ENCODE results near the gene WDR33. TPM values are rescaled to one million over a fixed set of nuclear protein-coding genes. Genes with fewer than 3 reads are reported as not detected.

Gene WDR33
- total RNA-seq, 6 donors from 2014 or later, result 33.7 to 76.3 (median 47.5) TPM

DNA sequence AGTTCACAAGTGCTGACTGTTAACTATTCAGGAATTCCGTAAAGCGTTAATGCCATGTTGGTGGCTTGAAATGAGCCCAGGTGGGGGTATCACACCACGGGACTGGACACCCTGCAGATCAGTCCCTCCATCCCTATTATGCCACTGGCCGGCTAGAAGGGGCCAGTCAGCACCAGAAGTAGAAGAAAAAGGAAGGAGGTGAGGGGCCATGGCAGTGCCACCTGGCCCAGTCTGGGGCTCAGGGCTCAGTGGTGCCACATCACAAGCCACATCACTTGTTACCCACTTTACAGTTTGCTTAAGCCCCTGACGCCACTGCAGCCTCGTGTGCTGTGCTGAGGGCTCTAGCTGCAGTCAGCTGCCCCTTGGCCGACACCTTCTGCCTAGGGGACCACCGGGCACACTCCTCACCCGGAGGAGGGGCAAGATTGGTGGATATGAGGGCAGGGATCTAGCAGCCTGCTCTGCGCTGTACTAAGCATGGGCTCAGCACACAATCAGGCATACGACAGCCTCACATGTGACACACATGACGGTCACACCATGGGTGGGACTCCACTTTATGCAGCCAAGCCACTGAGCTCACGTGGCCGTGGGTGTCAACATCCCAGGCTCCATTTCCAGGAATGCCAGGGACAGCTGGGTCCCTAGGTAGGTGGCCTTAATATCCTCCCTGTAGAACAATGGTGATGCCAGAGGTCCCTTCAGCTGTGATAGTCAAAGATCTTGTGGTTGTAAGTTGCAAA is 139.2 kb downstream of the WDR33 start:
- Histone ChIP-seq H3K36me3 (peaks cover 0 to 3% (median 0%) of the 10 kb centered on the region in 4 donors), H3K4me1 (peaks cover 8 to 33% (median 27%) of the 10 kb centered on the region in 4 donors), H3K27ac (peak overlapping the region; percentile 87 to 94 (median 89)), H3K27me3 (peaks cover 0 to 7% (median 0%) of the 10 kb centered on the region in 4 donors), H3K4me3 (peak overlapping the region in 3 of 4 donors; percentile 57 to 91 (median 62)), H3K9me3 (no peaks in the 10 kb centered on the region)
- TF ChIP-seq EP300 (IDR thresholded peaks at IDR 0.05) (peak in 1 of 4 donors; percentile 10), POLR2AphosphoS5 (IDR thresholded peaks at IDR 0.05) (peak in 1 of 2 donors; percentile 39), CTCF (IDR thresholded peaks at IDR 0.05) (no peak)
- ATAC-seq (ENCODE audit: low FRiP score in 2 of 2) (no peak), DNase-seq (peak in 1 of 2 donors; percentile 39)
- 68 to 79% methylated on average over 11 to 14 of the region's 14 CpGs for WGBS, 2 donors

- Histone ChIP-seq H3K27ac (peak overlapping the region in 2 of 4 donors; percentile 43 to 87), H3K27me3 (peaks cover 0 to 7% (median 0%) of the 10 kb centered on the region in 4 donors), H3K4me3 (peak overlapping the region in 2 of 4 donors; percentile 62 to 91), H3K4me1 (peaks cover 6 to 30% (median 22%) of the 10 kb centered on the region in 4 donors), H3K9me3 (no peaks in the 10 kb centered on the region), H3K36me3 (peaks cover 0 to 3% (median 0%) of the 10 kb centered on the region in 4 donors)
- 66 to 93% methylated on average over 4 to 5 of the region's 5 CpGs for WGBS, 2 donors
- no peak for ATAC-seq (ENCODE audit: low FRiP score in 2 of 2)
- DNase-seq, result no peak
- no peak for TF ChIP-seq CTCF (IDR thresholded peaks at IDR 0.05)
- TF ChIP-seq EP300 (IDR thresholded peaks at IDR 0.05), result no peak
- no peak for TF ChIP-seq POLR2AphosphoS5 (IDR thresholded peaks at IDR 0.05)
- no peak for TF ChIP-seq POLR2A (IDR thresholded peaks at IDR 0.05)
Observed at GRCh38 chr2:127670957-127671290, 140.0 kb downstream of the WDR33 start.

DNA sequence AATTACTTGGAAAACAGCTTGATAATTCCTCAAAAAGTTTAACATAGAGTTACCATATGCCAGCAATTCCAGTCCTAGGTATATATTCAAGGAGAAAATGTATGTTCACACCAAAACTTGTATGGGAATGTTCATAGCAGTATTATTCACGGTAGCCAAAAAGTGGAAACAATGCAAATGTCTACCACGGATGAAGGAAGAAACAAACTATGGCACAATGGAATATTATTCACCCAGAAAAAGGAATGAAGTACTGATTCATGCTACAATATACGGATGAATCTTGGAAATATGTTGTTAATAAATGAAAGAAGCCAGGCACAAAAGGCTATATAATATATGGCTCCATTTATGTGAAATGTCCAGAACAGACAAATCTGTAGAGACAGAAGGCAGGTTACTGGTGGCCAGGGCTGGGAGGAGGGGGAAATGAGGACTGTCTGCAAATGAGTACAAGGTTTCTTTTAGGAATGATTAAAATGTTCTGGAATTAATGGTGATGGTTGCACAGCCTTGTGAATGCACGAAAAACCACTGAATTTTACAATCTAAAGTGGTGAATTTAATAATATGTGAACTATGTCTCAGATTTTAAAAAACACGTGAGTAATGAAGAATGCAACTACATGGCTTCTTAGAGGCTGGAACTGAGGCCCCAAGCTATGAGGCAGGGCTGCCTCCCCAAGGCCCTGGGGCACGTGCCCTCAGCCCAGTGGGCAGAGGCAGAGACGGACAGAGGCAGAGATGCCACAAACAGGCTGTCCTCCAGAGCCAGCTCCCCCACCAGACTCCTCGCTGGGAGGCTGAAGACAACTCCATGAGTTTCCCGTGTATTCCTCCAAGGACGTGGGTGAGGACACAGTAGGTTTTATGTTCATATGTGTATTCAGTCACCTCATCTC is 140.7 kb downstream of the WDR33 start:
- peak overlapping the region in 2 of 4 donors; percentile 43 to 87 for H3K27ac ChIP-seq
- ATAC-seq (ENCODE audit: low FRiP score in 2 of 2) (no peak), DNase-seq (no peak)
- H3K9me3 ChIP-seq, result no peaks in the 10 kb centered on the region
- WGBS, 2 donors, result 75 to 76% methylated on average over 10 of the region's 10 CpGs
- TF ChIP-seq POLR2A (IDR thresholded peaks at IDR 0.05) (no peak), EP300 (IDR thresholded peaks at IDR 0.05) (no peak), POLR2AphosphoS5 (IDR thresholded peaks at IDR 0.05) (no peak), CTCF (IDR thresholded peaks at IDR 0.05) (no peak)
- peak overlapping the region in 1 of 4 donors; percentile 91 for H3K4me3 ChIP-seq
- H3K4me1 ChIP-seq, result peaks cover 11 to 27% (median 17%) of the 10 kb centered on the region in 4 donors
- peaks cover 0 to 3% (median 0%) of the 10 kb centered on the region in 4 donors for H3K36me3 ChIP-seq
- H3K27me3 ChIP-seq, result peaks cover 0 to 7% (median 0%) of the 10 kb centered on the region in 4 donors

GRCh38 chr2:127669056-127669455 is 141.9 kb downstream of the WDR33 start:
- Histone ChIP-seq H3K4me3 (no peak overlapping the region), H3K27ac (peak overlapping the region in 2 of 4 donors; percentile 3 to 53), H3K36me3 (peaks cover 0 to 3% (median 0%) of the 10 kb centered on the region in 4 donors), H3K9me3 (no peaks in the 10 kb centered on the region), H3K4me1 (peaks cover 12 to 24% (median 16%) of the 10 kb centered on the region in 4 donors), H3K27me3 (peaks cover 0 to 3% (median 0%) of the 10 kb centered on the region in 4 donors)
- 72 to 73% methylated on average over 7 of the region's 7 CpGs for WGBS, 2 donors
- no peak for DNase-seq
- no peak for ATAC-seq (ENCODE audit: low FRiP score in 2 of 2)
- no peak for TF ChIP-seq POLR2A (IDR thresholded peaks at IDR 0.05)
- no peak for TF ChIP-seq CTCF (IDR thresholded peaks at IDR 0.05)
- no peak for TF ChIP-seq POLR2AphosphoS5 (IDR thresholded peaks at IDR 0.05)
- no peak for TF ChIP-seq EP300 (IDR thresholded peaks at IDR 0.05)
